ENCODE data around the gene DYRK1B.

The DYRK1B gene

DNA sequence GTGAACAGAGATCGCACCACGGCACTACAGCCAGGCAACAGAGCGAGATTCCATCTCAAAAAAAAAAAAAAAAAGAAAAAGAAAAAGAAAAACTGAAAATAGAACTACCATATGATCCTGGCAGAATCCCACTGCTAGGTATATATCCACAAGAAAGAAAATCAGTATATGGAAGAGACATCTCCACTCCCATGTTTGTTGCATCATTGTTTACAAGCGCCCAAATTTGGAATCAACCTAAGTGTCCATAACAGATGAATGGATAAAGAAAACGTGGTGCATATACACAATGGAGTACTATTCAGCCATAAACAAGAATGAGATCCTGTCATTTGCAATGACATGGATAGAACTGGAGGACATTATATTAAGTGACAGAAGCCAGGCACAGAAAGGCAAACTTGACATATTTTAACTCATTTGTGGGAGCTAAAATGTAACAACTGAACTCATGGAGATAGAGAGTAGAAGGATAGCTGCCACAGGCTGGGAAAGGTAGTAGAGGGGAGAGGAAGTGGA is 26.1 kb downstream of the DYRK1B start:
- no peak for DNase-seq

DNA sequence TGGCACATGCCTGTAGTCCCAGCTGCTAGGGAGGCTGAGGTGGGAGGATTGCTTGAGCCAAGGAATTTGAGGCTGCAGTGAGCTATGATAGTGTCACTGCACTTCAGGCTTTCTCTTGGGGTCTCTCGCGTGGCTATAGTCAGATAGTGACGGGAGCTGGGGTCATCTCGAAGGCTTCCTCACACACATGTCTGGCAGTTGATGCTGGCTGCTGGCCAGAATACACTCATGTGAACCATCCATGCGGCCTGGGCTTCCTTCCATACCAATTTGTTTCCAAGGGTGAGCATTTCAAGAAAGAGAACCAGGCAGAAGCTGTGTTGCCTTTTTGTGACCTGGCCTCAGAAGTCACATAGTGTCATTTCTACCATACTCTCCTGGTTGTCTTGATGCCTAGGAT is 28.9 kb downstream of the DYRK1B start:
- DNase-seq: no peak

DNA sequence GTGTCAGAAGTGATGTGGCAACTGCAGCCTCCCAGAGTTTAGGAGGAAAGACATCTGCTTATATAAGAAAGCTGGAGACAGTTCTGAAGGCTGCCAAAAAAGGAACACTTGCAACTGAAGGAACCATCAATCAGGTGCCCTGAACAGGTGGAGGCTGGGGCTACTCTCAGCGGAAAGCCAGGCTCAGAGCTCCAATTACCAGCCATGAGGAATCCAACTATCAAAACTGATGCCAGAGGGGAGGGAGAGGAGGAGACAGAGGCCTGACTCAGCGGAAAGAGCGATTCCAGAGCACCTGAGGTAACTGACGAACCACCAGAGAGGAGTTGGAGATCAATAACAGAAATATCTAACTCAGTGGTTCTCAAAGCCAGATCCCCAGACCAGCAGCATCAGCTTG is 31.0 kb downstream of the DYRK1B start:
- DNase-seq: peak; percentile 88

DNA sequence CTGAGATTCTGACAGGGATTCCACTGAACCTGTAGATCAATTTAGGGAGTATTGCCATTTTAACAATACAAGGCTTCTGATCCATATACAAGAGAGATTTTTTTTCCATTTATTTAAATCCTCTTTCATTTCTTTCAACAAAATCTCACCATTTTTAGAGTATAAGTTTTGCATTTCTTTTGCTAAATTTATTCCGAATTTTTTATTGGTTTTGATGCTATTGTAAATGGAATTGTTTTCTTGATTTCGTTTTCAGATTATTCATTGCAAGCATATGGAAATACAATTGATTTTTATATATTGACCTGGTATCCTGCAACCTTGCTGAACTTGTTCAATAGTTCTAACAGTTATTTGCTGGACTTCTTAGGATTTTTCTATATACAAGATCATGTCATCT is 36.9 kb downstream of the DYRK1B start:
- DNase-seq: no peak

DNA sequence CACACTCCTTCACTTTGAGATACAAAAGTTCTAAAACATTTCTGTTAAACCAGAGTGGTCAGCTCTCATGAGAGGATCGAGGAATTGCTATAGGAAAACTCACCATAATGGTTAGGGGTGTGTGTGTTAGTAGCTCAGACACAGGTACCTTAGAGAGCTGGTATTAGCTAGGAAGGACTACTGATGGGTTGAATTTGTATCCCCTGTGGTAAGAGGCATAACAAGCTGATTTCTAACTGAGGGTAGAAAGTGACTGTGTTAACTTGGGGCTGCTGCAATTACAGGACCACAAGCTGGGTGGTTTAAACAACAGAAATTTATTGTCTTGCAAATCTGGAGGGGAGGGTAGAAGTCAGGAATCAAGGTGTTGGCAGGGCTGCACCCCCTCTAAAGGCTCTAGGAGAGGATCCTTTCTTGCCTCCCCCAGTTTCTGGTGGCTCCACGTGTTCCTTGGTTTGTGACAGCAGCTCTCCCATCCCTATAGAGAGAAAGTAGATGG is 37.9 kb downstream of the DYRK1B start:
- no peak for DNase-seq

DNA sequence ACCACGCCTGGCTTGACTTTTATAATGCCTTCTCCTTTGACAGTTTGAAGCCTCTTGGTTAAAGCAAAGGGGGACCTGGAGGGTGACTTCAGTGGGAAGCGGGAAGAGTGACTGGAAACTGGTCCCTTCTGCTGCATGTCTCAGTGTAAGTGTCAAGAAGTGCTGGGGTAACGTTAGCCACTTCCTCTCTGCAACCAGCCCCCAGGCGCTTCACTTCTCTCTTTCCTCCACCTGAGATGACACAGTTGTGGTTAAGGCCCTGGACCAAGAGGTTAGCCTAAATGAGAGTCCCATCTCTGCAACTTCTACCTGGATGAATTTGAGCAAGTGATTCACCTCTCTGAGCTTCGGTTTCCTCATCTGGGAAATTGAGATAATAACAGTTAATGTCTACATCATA is 39.0 kb downstream of the DYRK1B start:
- DNase-seq: no peak

DNA sequence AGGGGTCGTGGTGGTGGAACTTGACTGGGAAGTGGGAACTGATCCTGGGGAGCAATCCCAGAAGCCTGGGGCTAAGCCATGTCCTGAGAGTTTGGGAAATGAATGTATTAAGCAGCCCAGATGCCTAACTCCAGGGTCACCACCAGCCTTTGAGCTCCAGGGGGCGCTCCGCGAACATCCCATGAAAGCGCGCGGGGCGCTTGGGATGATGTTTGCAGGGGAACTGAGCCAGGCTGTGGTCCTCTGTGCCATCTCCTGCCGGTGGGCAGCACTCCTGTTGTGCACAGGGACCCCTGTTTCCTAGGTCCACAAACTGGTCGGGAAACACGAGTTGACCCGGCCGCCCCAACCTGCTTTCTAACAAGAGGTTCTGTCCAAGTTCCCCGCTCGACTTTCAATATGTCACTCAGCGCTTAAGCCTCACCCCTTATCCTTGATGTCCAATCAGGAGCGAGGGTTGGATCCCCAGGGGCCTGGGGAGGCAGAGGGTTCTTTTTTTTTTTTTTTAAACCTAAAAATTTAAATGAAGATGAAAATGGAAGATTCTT is 40.9 kb downstream of the DYRK1B start:
- DNase-seq: peak; percentile 86

DNA sequence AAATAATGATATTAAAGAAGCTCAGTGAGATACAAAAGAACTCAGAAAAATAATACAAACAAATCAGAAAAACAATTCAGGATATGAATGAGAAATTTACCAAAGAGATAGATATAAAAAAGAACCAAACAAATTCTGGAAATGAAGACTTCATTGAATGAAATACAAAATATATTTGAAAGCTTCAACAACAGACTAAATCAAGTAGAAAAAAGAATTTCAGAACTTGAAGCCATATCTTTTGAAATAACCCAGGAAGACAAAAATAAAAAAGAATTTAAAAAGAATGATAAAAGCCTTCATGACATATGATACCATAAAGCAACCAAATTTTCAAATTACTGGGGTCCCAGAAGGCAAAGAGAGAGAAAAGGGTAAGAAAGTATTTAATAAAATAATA is 45.7 kb downstream of the DYRK1B start:
- DNase-seq: no peak

DNA sequence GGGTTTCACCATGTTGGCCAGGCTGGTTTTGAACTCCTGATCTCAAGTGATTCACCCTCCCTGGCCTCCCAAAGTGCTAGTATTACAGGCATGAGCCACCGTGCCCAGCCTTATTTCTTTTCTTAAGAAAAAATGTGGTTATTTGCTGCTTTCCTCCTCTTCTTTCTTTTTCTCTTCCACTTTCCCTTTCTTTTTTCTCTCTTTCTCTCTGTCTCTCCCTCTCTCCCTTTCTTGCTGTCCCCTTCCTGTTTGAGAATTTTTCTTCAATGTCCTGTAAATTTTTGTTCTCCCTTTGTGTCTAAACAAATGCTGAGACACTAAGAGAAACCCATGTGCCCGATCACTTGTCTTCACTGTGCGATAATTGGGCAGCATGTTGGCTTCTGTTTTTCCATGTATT is 53.1 kb downstream of the DYRK1B start:
- no peak for DNase-seq

DNA sequence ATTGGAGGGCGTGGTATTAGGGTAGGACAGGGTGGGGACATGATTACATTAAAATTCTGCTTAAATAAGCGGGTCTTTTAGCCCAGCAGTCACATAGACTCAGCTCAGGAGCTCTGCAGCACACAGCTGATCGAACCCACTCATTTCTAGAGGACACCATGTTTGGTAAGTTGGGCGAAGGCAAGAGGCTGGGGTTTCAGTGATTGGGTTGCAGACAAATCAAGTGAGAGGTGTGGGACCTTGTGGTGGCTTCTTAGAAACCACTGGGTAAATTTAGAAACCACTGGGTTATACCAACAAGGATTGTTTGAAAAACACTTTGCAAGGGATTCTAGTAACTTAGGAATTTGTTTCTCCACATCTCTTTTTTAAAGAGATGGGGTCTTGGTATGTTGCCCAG is 55.2 kb downstream of the DYRK1B start, which contains the start of gene LEUTX:
LEUTX (plus strand) TSS at position 92 of the 400 bp plus-strand sequence; CDS start at position 159, 67 bp downstream.
- DNase-seq: no peak
